H1 (cell line): ENCODE results near the gene CENPP. TPM values are rescaled to one million over a fixed set of nuclear protein-coding genes. Genes with fewer than 3 reads are reported as not detected.

Experiments
- CTCF ChIA-PET: fragments of 300-600 bp; sonication (Branson Sonifier 250); formaldehyde crosslinking; loops from one replicate; lab custom pipeline; 2021; ENCODE audit not compliant: partially characterized antibody; lab: Charles Lee
- POLR2A ChIA-PET: fragments of 300-600 bp; sonication (Branson Sonifier 250); formaldehyde crosslinking; loops from one replicate; lab custom pipeline; 2021; ENCODE audit warnings: inconsistent platforms; ENCODE audit not compliant: partially characterized antibody; lab: Charles Lee
- DNase-seq, 2 experiments: peaks; one replicate each; pipeline versions ENCODE4 v3.0.0 to v3.0.0-alpha.2; 2010 to 2022; ENCODE audit warnings: low spot score in 2 of 2, low read depth in 1 of 2, mixed read lengths in 1 of 2
- FAIRE-seq: peaks from 2 replicates; lab custom pipeline; 2011; peaks lifted over from hg19 to GRCh38; lab: Jason Lieb, UNC
- H2AFZ ChIP-seq: 2 replicates; pipeline ENCODE4 v1.8.1; 2012; ENCODE audit warnings: low read length, inconsistent platforms
- H2AK5ac ChIP-seq: 2 replicates; pipeline ENCODE4 v1.6.1; 2013; ENCODE audit warnings: low read depth, low read length
- H2BK120ac ChIP-seq: replicated peaks from 2 replicates; pipeline ENCODE3; 2013; ENCODE audit warnings: low read depth, low read length, inconsistent platforms
- H2BK12ac ChIP-seq: 2 replicates; pipeline ENCODE4 v1.6.1; 2013; ENCODE audit warnings: low read depth, low read length
- H2BK15ac ChIP-seq: 2 replicates; pipeline ENCODE4 v1.6.1; 2013; ENCODE audit warnings: low read length
- H2BK20ac ChIP-seq: 2 replicates; pipeline ENCODE4 v1.6.1; 2013; ENCODE audit warnings: low read length
- H2BK5ac ChIP-seq: 2 replicates; pipeline ENCODE4 v1.6.1; 2013; ENCODE audit warnings: low read depth, low read length
- H3K14ac ChIP-seq: 2 replicates; pipeline ENCODE4 v1.6.1; 2013; ENCODE audit warnings: inconsistent platforms; ENCODE audit not compliant: insufficient read length
- H3K18ac ChIP-seq: 2 replicates; pipeline ENCODE4 v1.6.1; 2013; ENCODE audit warnings: low read length; ENCODE audit errors: extremely low read depth
- H3K23ac ChIP-seq: 2 replicates; pipeline ENCODE4 v1.6.1; 2013; ENCODE audit warnings: inconsistent platforms; ENCODE audit not compliant: insufficient read length
- H3K23me2 ChIP-seq: 2 replicates; pipeline ENCODE4 v1.6.1; 2013; ENCODE audit warnings: low read depth, low read length
- H3K27ac ChIP-seq: 2 replicates; pipeline ENCODE4 v1.6.1; 2011; ENCODE audit warnings: low read depth, low read length, inconsistent platforms
- H3K27me3 ChIP-seq, 4 experiments: replicated peaks in 1 of 4; 1 replicate in 1 of 4; 2 replicates in 3 of 4; pipeline versions ENCODE4 v1.6.1 to v1.8.1; 2011 to 2013; ENCODE audit warnings: low read length in 3 of 4, mild to moderate bottlenecking in 3 of 4, inconsistent platforms in 2 of 4, mixed read lengths in 2 of 4, moderate library complexity in 1 of 4; ENCODE audit not compliant: control insufficient read depth in 3 of 4, insufficient read depth in 3 of 4; ENCODE audit errors: extremely low read depth in 1 of 4
- H3K36me3 ChIP-seq, 4 experiments: 2 replicates each; pipeline versions ENCODE4 v1.6.1 to v1.8.1; 2011 to 2013; ENCODE audit warnings: mild to moderate bottlenecking in 4 of 4, low read length in 3 of 4, moderate library complexity in 2 of 4, control low read depth in 1 of 4, inconsistent platforms in 1 of 4; ENCODE audit not compliant: insufficient read depth in 4 of 4, control insufficient read depth in 2 of 4
- H3K4ac ChIP-seq: replicated peaks from 2 replicates; pipeline ENCODE3; 2013; ENCODE audit warnings: low read length, low read depth, mixed read lengths, inconsistent platforms; ENCODE audit not compliant: insufficient read length
- H3K4me1 ChIP-seq, 4 experiments: replicated peaks in 1 of 4; 1 replicate in 1 of 4; 2 replicates in 3 of 4; pipeline versions ENCODE4 v1.6.1 to v1.8.1; 2011 to 2013; ENCODE audit warnings: low read length in 3 of 4, inconsistent platforms in 2 of 4, mixed read lengths in 1 of 4; ENCODE audit not compliant: insufficient read depth in 4 of 4, control insufficient read depth in 3 of 4
- H3K4me2 ChIP-seq, 2 experiments: 2 replicates each; pipeline versions ENCODE4 v1.6.1 to v1.8.1; 2011 to 2013; ENCODE audit warnings: low read depth in 2 of 2, low read length in 2 of 2, control low read depth in 1 of 2, inconsistent platforms in 1 of 2, mild to moderate bottlenecking in 1 of 2; ENCODE audit not compliant: insufficient read depth in 1 of 2
- H3K4me3 ChIP-seq, 4 experiments: fragments of 200-600, 300-600 bp in 1 of 4; sonication (generic), shearing (Covaris generic), sonication (Bioruptor Twin) in 1 of 4; 2 replicates each; pipeline versions ENCODE4 v1.5.1 to v1.8.1; 2011 to 2016; ENCODE audit warnings: low read length in 4 of 4, low read depth in 3 of 4, control low read depth in 2 of 4, inconsistent platforms in 2 of 4, mild to moderate bottlenecking in 2 of 4, mixed read lengths in 1 of 4, moderate library complexity in 1 of 4; ENCODE audit not compliant: insufficient read depth in 2 of 4; ENCODE audit errors: extremely low read depth in 1 of 4
- H3K56ac ChIP-seq: replicated peaks from 2 replicates; pipeline ENCODE3; 2013; ENCODE audit warnings: low read depth, mild to moderate bottlenecking, mixed read lengths, low read length, inconsistent platforms; ENCODE audit not compliant: insufficient read length
- H3K79me1 ChIP-seq: 2 replicates; pipeline ENCODE4 v1.6.1; 2013; ENCODE audit warnings: low read depth, low read length, control low read depth
- H3K79me2 ChIP-seq, 2 experiments: 2 replicates each; pipeline versions ENCODE4 v1.6.1 to v1.8.1; 2012 to 2013; ENCODE audit warnings: low read length in 2 of 2, mild to moderate bottlenecking in 2 of 2, inconsistent platforms in 1 of 2; ENCODE audit not compliant: insufficient read depth in 2 of 2, control insufficient read depth in 1 of 2
- H3K9ac ChIP-seq, 4 experiments: replicated peaks in 1 of 4; 1 replicate in 1 of 4; 2 replicates in 3 of 4; pipeline versions ENCODE4 v1.6.1 to v1.8.1; 2011 to 2013; ENCODE audit warnings: low read depth in 3 of 4, low read length in 3 of 4, control low read depth in 2 of 4, mild to moderate bottlenecking in 2 of 4, moderate library complexity in 2 of 4, inconsistent platforms in 1 of 4; ENCODE audit errors: extremely low read depth in 1 of 4
- H3K9me3 ChIP-seq, 2 experiments: 2 replicates each; pipeline versions ENCODE4 v1.6.1 to v1.8.1; 2012 to 2013; ENCODE audit warnings: mild to moderate bottlenecking in 2 of 2, moderate library complexity in 2 of 2, control low read depth in 1 of 2, inconsistent platforms in 1 of 2, low read depth in 1 of 2, low read length in 1 of 2, mixed read lengths in 1 of 2; ENCODE audit not compliant: insufficient read depth in 2 of 2
- H4K20me1 ChIP-seq, 2 experiments: replicated peaks in 1 of 2; 2 replicates each; pipeline versions ENCODE3 to v1.8.1; 2011 to 2013; ENCODE audit warnings: inconsistent platforms in 2 of 2, low read length in 2 of 2, mild to moderate bottlenecking in 1 of 2; ENCODE audit not compliant: insufficient read depth in 2 of 2, control insufficient read depth in 1 of 2
- H4K5ac ChIP-seq: 2 replicates; pipeline ENCODE4 v1.6.1; 2013; ENCODE audit warnings: low read length, low read depth, mixed read lengths, inconsistent platforms; ENCODE audit not compliant: insufficient read length
- H4K8ac ChIP-seq: 2 replicates; pipeline ENCODE4 v1.8.0; 2013; ENCODE audit warnings: mild to moderate bottlenecking, moderate library complexity, low read length, inconsistent platforms; ENCODE audit not compliant: insufficient read depth; ENCODE audit errors: extremely low read depth
- H4K91ac ChIP-seq: replicated peaks from 2 replicates; pipeline ENCODE3; 2013; ENCODE audit warnings: low read length, mixed read lengths, inconsistent platforms; ENCODE audit not compliant: insufficient read length
- KDM4A ChIP-seq: IDR thresholded peaks from one replicate; pipeline ENCODE4 v1.7.1; 2012; ENCODE audit warnings: low read depth, mild to moderate bottlenecking, moderate library complexity, low read length, inconsistent platforms; ENCODE audit not compliant: severe bottlenecking
- WGBS, 2 experiments: shearing (Covaris generic) in 1 of 2; methylation state at CpG; one replicate each; pipeline versions ENCODE4 v1.1.6 to v1.1.7; 2013 to 2015; ENCODE audit warnings: low lambda C conversion rate in 2 of 2, mixed read lengths in 2 of 2, inconsistent platforms in 1 of 2, low coverage in 1 of 2, missing lambda C conversion rate in 1 of 2; ENCODE audit not compliant: insufficient replicate concordance in 2 of 2, insufficient coverage in 1 of 2, insufficient read length in 1 of 2; ENCODE audit errors: extremely low coverage in 1 of 2, missing lambda C conversion rate in 1 of 2; 5-methylcytosine and 5-hydroxymethylcytosine counted together
- polyA plus RNA-seq, 7 experiments: library from polyadenylated mRNA; depleted of rRNA in 3 of 7; stranded (reverse) in 5 of 7; unstranded in 2 of 7; fragments of >200 nt in 5 of 7; fragments of 200-250 nt in 2 of 7; gene quantifications; 1 replicate in 5 of 7; 2 replicates in 1 of 7; 4 replicates in 1 of 7; pipeline versions ENCODE4 v1.2.1 to v1.2.3, GENCODE V29; 2011 to 2013; ENCODE audit warnings: missing spikeins in 2 of 7, mixed read lengths in 2 of 7
- total RNA-seq: library from RNA; stranded (reverse); fragmentation: NEBNext Ultra II Directional; extraction: Animal tissue kit (Norgen Biotek cat#: 25700); gene quantifications from 2 replicates; pipeline ENCODE4 v1.2.1, GENCODE V29; 2021

CENPP gene
- total and polyA plus RNA-seq, 2 of the 8 experiments (the other 6 are each of a cell fraction or from before 2014, with no cell fraction given), result 2.7 to 10.8 TPM

DNA sequence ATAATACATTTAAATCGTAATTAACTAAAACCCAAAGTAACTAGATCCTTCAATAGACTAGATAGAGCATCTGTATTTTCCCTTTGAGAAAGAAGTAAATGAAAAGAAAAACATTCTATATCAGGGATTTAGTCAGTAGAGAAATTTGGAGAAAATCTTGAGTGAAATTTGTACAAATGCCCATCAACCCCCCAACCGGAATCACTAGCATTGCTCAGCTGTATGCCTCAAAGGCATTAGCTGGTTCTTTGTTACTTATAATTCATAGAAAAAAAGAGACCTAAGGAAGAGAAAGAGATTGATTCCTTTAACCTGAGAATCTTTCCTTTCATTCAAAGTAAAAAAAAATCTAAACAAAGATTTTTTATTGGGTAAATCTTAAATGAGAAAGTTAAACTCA lies 97.9 kb downstream of the CENPP start:
- CTCF ChIA-PET, result no interaction called here
- WGBS, 2 experiments, result 95% methylated on average over 2 of the region's 2 CpGs; no CpG with 5 or more reads in 1 of the 2 experiments
- no peaks in the 10 kb centered on the region for H3K27me3 ChIP-seq
- no peak overlapping the region for H3K18ac ChIP-seq
- H2BK5ac ChIP-seq, result no peak overlapping the region
- no peaks in the 10 kb centered on the region for H3K9me3 ChIP-seq
- H3K4ac ChIP-seq, result no peak overlapping the region
- H3K36me3 ChIP-seq, result no peaks in the 10 kb centered on the region
- peaks cover 0 to 2% (median 0%) of the 10 kb centered on the region in 4 experiments; a peak in 1 of 7 replicates for H3K4me1 ChIP-seq
- H2AFZ ChIP-seq, result no peak overlapping the region
- no peak overlapping the region for H3K23ac ChIP-seq
- H3K27ac ChIP-seq, result no peak overlapping the region
- no peak overlapping the region for H2BK120ac ChIP-seq
- H4K20me1 ChIP-seq, result no peaks in the 10 kb centered on the region
- H3K56ac ChIP-seq, result no peak overlapping the region
- H3K23me2 ChIP-seq, result no peaks in the 10 kb centered on the region
- no peak overlapping the region for H2BK12ac ChIP-seq
- no peaks in the 10 kb centered on the region; the same call in 1 of the 2 replicates for H3K79me1 ChIP-seq
- no peak overlapping the region for H4K8ac ChIP-seq
- no peak overlapping the region for H3K4me3 ChIP-seq
- H4K91ac ChIP-seq, result no peak overlapping the region
- DNase-seq (no peak), FAIRE-seq (no peak)
- H2BK20ac ChIP-seq, result no peak overlapping the region
- no peak overlapping the region for H3K14ac ChIP-seq
- no peak overlapping the region for H4K5ac ChIP-seq
- no peaks in the 10 kb centered on the region for H3K79me2 ChIP-seq
- no peak for TF ChIP-seq KDM4A
- H3K4me2 ChIP-seq, result no peak overlapping the region
- H2AK5ac ChIP-seq, result no peak overlapping the region
- H3K9ac ChIP-seq, result no peak overlapping the region
- H2BK15ac ChIP-seq, result no peak overlapping the region
- POLR2A ChIA-PET, result no interaction called here
